Measurements from ENCODE around the gene GRAP. TPM values are rescaled to one million over a fixed set of nuclear protein-coding genes. Genes with fewer than 3 reads are reported as not detected.

Gene GRAP
- total RNA-seq, 1 experiment from 2014 or later = 5.2 TPM

- in situ Hi-C loops (cut with HindIII; ENCODE audit: low sequenced_read_pairs) = no loop called here
- DNase-seq (ENCODE audit: low spot score) = no peak
Measured at GRCh38 chr17:18974407-18975149, 72.2 kb downstream of the GRAP start.

DNA sequence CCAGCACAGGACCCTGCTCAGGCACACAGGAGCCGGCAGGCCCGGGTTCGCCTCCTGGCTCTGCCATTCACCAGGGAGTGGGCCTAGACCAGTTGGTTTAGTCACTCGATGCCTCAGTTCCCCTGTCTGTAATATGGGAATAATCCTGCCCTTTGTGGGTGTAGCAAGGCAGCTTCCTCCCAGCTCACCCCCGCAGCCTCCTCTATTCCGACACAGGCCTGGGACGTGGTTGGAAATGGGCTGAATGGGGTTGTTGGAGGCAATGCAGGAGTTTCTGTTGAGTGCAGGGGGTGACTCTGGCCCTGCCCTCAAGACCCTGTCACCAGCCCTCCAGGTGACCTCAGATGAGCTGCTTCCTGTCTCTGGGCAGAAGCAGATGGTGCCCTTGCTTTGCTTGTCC, 75.0 kb downstream of the GRAP start:
- no peak for DNase-seq (ENCODE audit: low spot score)
- in situ Hi-C loops (cut with HindIII; ENCODE audit: low sequenced_read_pairs) = no loop called here

Other genes starting within 250 kb of the GRAP start
- gene PRPSAP2, start 188.8 kb downstream of the GRAP start, total RNA-seq (2014; rRNA removed; shearing (Covaris generic)) = 101 and 137 TPM in 2 replicates
- not detected in 2 replicates for gene SLC5A10, start 94.8 kb downstream of the GRAP start, total RNA-seq (2014; rRNA removed; shearing (Covaris generic))
- 10.2 and 16.7 TPM in 2 replicates for gene FAM83G, start 42.2 kb downstream of the GRAP start, total RNA-seq (2014; rRNA removed; shearing (Covaris generic))
- gene GRAPL, start 80.6 kb upstream of the GRAP start, total RNA-seq (2014; rRNA removed; shearing (Covaris generic)) = not detected in 2 replicates
- 18.8 and 20.8 TPM in 2 replicates for gene EPN2, start 190.4 kb upstream of the GRAP start, total RNA-seq (2014; rRNA removed; shearing (Covaris generic))

Measured in G401 (cell line).